ENCODE measurements around the gene OPRPN.

GRCh38 chr4:70443329-70443728 lies 45.6 kb downstream of the OPRPN start:
- TF ChIP-seq POLR2A (IDR thresholded peaks at IDR 0.05; ENCODE audit: low read depth, low read length) (no peak), CEBPB (IDR thresholded peaks at IDR 0.05; ENCODE audit: low read depth, low read length) (no peak), CTCF (conservative IDR thresholded peaks at IDR 0.05; ENCODE audit: low read depth, low read length) (no peak), NFE2L2 (IDR thresholded peaks at IDR 0.05; ENCODE audit: low read depth, low read length) (no peak), BHLHE40 (IDR thresholded peaks at IDR 0.05; ENCODE audit: low read depth, low read length) (no peak), MAFK (IDR thresholded peaks at IDR 0.05; ENCODE audit: low read depth, low read length) (no peak), MAZ (IDR thresholded peaks at IDR 0.05; ENCODE audit: borderline replicate concordance, low read depth, low read length) (no peak), CHD1 (IDR thresholded peaks at IDR 0.05; ENCODE audit: low read depth, low read length) (no peak)

Measured in IMR-90 (cell line).